ENCODE results near the gene AMELY. TPM values are rescaled to one million over a fixed set of nuclear protein-coding genes. Genes with fewer than 3 reads are reported as not detected.

Gene AMELY
- total RNA-seq (2022; extraction: Qiagen RNA extraction; ENCODE audit: low read depth): not detected in 5 replicates

GRCh38 chrY:6911253-6911881 is at the start of gene AMELY:
AMELY (minus strand) TSS chrY:6911752; CDS start chrY:6872608, 39,144 bp downstream.

DNA sequence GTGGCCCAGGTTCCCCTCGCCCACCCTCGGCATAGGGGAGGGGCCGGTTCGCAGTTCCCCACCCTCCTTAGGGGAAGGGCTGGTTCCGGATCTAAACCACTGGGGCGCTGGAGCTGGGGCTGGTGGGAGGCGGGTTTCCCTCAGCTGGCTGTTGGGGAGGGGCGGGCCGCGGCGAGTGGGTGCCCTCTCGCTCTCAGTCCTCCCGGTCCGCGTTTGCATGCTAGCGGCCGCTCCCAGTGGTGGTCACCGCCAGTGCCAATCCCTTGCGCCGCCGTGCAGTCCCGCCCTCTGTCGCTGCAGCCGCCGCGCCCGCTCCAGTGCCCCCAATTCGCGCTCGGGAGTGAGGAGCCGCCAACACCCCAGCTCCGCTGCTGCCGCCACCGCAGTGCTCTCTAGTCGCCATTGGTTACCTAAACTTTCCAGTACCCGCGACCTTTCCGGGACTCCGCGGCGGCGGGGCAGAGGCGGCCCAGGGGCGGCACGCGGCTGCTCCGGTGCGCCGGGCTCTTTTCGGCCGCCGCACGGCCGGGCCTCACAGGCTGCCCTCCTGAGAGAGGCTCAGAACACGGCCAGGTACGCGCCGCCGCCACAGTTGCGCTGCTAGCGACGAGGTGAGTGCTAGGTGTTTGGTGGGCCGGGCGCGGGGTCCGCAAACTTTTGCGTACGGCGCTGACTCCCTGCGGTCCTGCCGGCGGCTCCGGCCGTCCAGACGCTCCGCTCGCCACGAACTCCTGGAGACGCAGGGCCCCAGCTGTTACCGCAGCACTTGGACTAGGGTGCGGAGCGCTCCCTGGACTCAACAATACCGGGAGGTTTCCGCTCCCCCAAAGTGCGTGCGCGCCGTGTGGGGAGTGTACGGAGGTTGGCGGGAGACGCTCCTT is 940 bp downstream of the AMELY start, which contains the start of gene TBL1Y:
Gene TBL1Y (plus strand): TSS at position 326 of the 881 bp plus-strand sequence. CDS start 114,388 bp downstream, outside the sequence.

Other genes with a start within 250 kb of the AMELY start
- gene TBL1Y, start 1.1 kb downstream of the AMELY start, total RNA-seq (2022; extraction: Qiagen RNA extraction; ENCODE audit: low read depth): not detected in 5 replicates